ENCODE measurements around the gene A2M. TPM values are rescaled to one million over a fixed set of nuclear protein-coding genes. Genes with fewer than 3 reads are reported as not detected.

A2M gene
- total RNA-seq, 1 experiment from 2014 or later, result 1.2 TPM

- no peak overlapping the region for H3K4ac ChIP-seq (ENCODE audit: low read depth, low read length)
- no peak overlapping the region for H2BK120ac ChIP-seq (ENCODE audit: low read depth, low read length, poor library complexity, severe bottlenecking)
- H3K27me3 Mint-ChIP-seq (ENCODE audit: low read depth), result no peaks in the 10 kb centered on the region
- no peak overlapping the region for H2BK5ac ChIP-seq (ENCODE audit: insufficient read length, low read length)
- H3K4me3 Mint-ChIP-seq, result no peak overlapping the region
- H3K79me2 ChIP-seq (ENCODE audit: insufficient read depth, low read length), result no peaks in the 10 kb centered on the region
- no peak overlapping the region for H4K91ac ChIP-seq (ENCODE audit: insufficient read length, low read depth, low read length)
- H3K36me3 Mint-ChIP-seq (ENCODE audit: insufficient read depth in 1 of 3, low read depth in 3 of 3), result peaks cover 0 to 4% (median 0%) of the 10 kb centered on the region in 3 experiments; a peak in 3 of 7 replicates
- no peaks in the 10 kb centered on the region for H3K79me1 ChIP-seq (ENCODE audit: insufficient read depth, low read depth, low read length, poor library complexity, severe bottlenecking)
- no peak for DNase-seq
- no peak overlapping the region for H2BK20ac ChIP-seq (ENCODE audit: low read depth, low read length, poor library complexity, severe bottlenecking)
- no peak overlapping the region for H4K8ac ChIP-seq (replicated peaks; ENCODE audit: insufficient read length, low read depth, low read length)
- peaks cover 0 to 3% of the 10 kb centered on the region in 2 experiments; a peak in 2 of 5 replicates for H3K9me3 Mint-ChIP-seq
- no peak overlapping the region for H2AK5ac ChIP-seq (ENCODE audit: insufficient read length, low read length)
- H3K23ac ChIP-seq (ENCODE audit: insufficient read length, low read depth, low read length), result no peak overlapping the region
- no peak overlapping the region for H3K18ac ChIP-seq (ENCODE audit: insufficient read length, low read depth, low read length)
- no peak overlapping the region for H3T11ph ChIP-seq (ENCODE audit: low read length)
- no peak overlapping the region for H4K5ac ChIP-seq (ENCODE audit: insufficient read length, low read depth, low read length)
- no peak overlapping the region for H3K27ac ChIP-seq (ENCODE audit: insufficient read length, low read depth, low read length)
- H3K14ac ChIP-seq (ENCODE audit: insufficient read depth, low read length), result no peak overlapping the region
- H3K9me3 ChIP-seq (ENCODE audit: control insufficient read depth, low read depth, low read length), result no peaks in the 10 kb centered on the region
- H2BK12ac ChIP-seq (ENCODE audit: insufficient read length, low read depth, low read length), result no peak overlapping the region
- no peak overlapping the region for H2AFZ ChIP-seq (ENCODE audit: low read length)
- no CpG with 5 or more reads among the region's 2 CpGs for WGBS (ENCODE audit: extremely low coverage, insufficient read length, low lambda C conversion rate)
- H3K56ac ChIP-seq (ENCODE audit: insufficient read length, low read depth, low read length), result no peak overlapping the region
- H3K4me1 ChIP-seq (ENCODE audit: insufficient read depth, low read length), result no peaks in the 10 kb centered on the region
- no peak overlapping the region for H2BK15ac ChIP-seq (ENCODE audit: low read depth, low read length)
- H3K4me1 Mint-ChIP-seq, result no peaks in the 10 kb centered on the region
- no peak overlapping the region for H3K9ac ChIP-seq (ENCODE audit: extremely low read depth, insufficient read length, low read length)
- no peak for TF ChIP-seq CTCF (conservative IDR thresholded peaks at IDR 0.05)
- H3K27ac Mint-ChIP-seq, result no peak overlapping the region
- H4K20me1 ChIP-seq (ENCODE audit: control insufficient read depth, insufficient read depth, insufficient read length), result no peaks in the 10 kb centered on the region
- no peak overlapping the region for H3K4me2 ChIP-seq (ENCODE audit: insufficient read depth, insufficient read length, low read length)
- H3K27me3 ChIP-seq (ENCODE audit: insufficient read depth, low read length), result no peaks in the 10 kb centered on the region
- H3K23me2 ChIP-seq (ENCODE audit: insufficient read length, low read depth, low read length, poor library complexity, severe bottlenecking), result no peaks in the 10 kb centered on the region
These were observed 91.2 kb downstream of the A2M start for GRCh38 chr12:9024512-9024911.

Measured in H9 (cell line).